GM21367 (cell line): ENCODE measurements around the gene HOXC9.

ENCODE experiments used
- ATAC-seq: cut with Tn5 transposase; IDR thresholded peaks from one replicate; pipeline ENCODE4 v1.9.1; 2021; ENCODE audit not compliant: unreplicated experiment

The HOXC9 gene

DNA sequence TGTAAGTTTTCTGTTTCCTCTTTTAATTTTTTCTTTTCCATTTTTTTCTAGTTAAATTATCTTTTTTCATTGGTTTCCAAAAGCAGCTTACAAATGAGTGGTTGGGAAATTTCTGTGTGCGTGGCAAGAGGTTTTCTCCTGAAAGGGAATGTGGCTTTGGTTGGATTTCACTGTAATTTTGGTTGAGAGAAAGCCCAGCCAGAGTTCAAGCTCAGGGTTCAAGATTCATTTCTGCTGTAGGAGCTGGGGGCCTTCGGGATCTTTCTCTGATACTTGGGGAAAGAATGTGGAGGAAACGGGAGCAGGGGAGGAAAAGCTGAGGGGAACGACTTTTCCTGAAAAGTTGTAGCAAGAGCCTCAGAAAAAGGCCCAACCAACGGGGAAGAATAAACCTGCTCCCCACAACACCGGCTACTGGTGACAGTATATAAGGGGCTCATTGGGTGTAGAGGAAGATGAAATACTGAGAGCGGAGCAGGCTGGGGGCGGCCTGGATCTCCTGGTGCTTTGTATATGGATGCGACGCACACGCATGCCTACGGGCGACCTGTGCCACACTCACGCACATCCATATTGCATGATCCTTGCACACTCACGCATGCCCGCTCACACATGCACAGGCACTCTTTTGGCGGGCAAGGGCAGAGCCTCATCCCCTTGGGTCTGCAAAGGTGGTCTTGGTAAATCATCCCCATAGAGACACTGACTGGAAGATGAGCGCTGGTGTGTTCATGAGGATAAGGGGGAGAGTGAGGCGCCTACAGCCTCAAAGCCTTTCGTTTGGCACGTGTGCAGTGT, 13.1 kb upstream of the HOXC9 start:
- no peak for ATAC-seq

DNA sequence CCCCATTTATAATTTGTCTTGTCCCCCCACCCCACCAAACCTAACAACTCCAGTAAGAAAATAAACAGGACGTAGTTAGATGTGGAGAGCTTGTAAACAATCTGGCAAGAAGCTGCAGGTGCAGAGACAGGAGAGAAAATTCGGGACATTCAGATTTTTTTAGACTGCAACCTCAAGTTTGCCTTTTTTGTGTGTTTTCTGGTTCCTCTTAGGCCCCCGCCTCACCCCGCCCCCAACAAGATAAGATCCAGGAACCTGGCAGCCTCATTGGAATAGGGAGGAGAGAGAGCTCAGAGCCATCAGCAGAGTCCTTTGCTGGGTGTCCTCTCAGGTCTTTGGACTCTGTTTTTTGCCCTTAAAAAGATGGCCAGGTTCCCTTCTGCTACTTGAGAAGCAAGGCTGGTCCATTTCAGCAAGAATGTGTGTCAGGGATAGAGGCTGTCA, 12.2 kb upstream of the HOXC9 start:
- no peak for ATAC-seq

DNA sequence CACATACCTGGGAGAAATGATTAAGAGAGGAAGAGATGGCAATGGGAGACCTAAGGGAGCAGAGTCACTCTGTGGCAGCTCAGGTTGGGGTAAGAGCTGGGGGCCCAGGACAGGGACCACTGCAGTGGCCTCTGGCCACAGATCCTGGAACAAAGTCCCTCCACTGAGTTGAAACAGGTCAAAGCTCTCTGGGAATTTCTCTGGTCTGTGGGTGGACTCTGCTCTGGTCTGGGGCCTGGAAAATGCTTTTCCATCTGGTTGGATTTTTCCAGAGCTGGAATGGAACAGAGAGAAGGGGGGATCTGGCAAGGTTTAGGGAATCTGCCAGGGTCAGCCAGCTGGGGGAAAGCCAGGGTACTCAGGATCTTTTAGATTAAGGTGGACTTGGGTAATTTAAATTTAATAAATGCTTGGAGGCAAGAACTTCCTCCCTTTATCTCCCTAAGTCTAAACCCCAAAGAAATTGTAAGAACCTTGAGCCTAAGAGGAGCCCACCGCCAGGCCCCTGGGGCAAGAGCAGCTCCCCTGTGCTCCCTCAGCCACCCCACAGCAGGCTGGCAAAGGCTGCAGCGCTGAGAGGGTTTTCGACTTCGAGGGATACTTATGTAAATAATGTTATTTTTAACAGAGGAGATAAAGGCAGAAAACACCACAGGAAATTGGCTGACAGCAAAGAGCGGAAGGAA, 11.3 kb upstream of the HOXC9 start:
- no peak for ATAC-seq

DNA sequence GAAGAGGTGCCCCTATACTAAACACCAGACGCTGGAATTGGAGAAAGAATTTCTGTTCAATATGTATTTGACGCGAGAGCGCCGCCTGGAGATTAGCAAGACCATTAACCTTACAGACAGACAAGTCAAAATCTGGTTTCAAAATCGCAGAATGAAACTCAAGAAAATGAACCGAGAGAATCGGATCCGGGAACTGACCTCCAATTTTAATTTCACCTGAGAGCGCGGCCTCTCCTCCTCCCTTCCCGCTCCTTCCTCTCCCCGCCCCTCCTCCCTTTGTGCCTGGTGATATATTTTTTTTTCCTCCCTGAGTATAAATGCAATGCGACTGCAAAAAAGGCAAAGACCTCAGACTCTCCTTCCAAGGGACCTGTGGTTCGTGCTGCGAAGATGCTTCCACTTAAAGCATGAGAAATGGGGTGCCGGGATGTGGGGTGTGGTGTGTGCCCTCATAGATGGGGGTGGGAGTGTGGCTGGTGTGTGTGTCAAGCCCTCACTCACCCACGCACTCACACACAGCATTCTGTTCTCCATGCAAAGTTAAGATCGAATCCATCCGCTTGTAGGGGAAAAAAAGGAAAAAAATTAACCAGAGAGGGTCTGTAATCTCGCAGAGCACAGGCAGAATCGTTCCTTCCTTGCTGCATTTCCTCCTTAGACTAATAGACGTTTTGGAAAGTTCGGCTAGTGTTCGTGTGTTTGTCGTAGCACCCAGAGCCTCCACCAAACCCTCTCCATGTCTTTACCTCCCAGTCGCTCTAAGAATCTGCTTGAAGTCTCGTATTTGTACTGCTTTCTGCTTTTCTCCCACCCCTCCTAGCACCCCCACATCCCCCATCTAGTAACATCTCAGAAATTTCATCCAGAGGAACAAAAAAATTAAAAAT, 10.5 kb upstream of the HOXC9 start:
- ATAC-seq: no peak

DNA sequence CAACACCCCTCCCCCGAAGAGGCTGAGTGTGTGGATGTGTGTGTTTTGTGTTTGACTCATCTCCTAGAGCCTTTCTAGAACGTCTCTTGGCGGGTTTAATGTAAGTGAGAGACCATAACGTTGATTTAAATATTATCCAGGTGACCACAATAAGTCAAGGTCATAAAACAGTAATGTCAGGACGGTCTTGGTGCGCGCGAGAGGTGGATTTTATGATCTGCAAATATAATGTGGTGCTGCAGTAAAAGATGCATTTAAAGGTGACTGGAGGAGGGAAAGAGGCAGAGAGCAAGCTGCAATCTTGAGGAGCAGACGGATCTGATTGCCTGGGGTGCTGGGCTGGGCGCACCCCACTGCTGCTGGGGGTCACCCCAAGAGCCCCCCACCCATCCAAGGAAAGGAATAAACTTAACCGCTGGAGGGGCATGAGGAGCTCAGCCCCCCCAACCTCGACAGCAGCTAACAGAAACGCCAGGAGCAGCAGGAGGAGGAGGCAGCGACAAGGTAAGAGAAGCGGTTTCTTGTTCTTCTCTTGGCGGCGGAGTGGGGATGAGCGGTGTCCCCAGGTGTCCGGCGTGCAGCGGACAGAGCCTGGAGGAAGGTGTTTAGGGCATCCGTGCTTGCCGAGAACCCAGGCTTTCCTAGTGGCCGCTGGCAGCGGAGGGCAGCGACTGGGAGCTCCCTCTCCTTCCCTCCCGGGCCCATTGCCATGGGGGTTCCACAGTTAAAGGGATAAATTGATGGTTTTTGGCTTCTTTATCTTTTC, 9.5 kb upstream of the HOXC9 start:
- no peak for ATAC-seq

DNA sequence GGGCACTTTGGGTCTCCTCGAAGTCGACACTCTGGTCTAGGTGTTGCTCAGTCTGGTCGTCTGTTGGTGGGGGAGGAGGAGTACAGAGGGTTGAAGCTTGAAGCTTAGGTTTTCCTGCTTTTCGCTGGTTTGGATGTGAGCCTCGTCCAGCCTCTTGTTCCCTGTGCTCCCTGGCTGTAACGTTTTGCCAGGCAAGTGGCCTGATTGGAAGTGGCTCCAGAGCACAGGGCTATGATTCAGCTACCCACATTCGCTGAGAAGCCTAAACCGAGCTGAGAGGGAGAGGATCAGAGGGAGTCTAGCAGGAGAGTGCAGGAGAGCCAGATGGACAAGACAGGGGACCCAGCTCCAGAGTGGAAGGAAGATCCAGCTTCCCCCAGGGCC, 8.9 kb upstream of the HOXC9 start:
- no peak for ATAC-seq

DNA sequence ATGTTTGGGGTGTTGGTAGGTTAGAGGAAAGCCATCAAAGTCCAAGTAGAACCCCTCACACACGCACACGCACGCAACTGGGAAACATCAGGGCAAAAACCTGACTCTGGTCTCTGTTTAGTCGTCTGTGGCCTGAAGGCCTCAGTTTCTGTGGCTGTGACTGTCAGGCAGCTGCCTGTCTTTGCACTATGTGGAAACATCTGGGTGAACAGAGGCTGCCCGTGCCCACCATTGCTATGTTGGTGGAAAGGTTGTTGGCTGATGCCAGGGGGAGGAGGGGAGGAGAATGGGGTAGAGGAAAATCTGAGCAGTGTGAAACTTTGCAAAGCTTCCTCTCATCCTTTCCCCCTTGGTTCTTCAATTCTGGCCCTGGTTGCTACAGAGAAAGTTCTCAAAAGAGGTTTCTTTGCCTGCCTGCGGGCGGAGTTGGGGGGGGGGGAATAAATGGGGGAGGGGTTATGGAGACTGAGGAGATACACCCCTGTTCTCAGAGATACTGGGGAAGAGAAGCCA, 7.5 kb upstream of the HOXC9 start:
- ATAC-seq: no peak

DNA sequence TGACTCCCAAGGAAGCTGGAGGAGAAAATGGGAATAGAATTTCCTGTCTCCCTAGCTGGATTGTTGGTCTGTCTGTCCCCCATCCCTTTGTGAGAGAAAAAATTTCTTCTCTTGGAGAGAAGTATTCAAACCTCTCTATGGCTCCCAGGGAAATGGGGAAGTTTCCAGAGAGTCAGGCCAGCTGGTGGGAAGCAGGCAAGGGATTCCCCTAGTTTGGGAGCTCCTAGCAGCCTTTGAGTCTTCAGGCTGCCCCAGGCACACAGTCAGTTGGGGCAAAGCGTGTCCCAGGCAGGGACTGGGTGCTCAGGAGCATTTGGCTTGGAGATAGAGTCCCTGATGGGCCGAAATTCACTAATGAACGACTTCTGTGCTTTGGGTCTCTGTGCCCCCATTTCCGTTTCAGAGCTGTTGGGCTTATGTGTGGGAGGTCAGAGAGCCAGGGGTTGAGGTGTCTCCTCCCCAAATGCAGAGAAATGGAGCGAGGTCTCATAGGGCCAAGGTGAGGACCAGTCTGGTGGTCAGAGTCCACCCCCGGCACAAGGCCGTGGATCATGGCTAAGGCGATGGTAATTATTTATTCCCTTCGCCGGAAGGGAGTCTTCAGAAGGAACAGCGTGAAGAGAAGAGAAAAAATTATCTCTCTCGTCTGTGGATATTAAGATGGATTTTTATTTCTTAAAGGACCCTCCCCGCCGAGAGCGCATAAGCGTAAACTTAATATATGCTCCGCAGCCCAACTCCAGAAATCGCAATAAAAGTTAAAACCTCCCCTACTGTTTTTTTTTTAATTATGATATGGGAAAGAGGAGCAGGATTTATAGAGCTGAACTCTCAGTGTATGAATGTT, 6.6 kb upstream of the HOXC9 start:
- ATAC-seq: no peak

DNA sequence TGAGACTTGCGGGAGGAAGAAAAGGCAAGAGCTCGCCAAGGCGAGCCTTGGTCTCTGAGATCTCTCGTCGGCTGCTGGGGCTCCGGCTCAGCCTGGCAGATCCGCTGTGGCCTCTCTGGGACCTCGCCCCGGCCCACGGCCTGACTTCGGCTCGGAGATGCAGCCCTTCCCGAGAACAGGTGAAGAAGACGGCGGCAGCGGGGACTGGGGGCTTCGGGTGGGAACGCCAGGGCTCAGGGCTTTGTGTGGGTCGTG, 6.0 kb upstream of the HOXC9 start:
- no peak for ATAC-seq

DNA sequence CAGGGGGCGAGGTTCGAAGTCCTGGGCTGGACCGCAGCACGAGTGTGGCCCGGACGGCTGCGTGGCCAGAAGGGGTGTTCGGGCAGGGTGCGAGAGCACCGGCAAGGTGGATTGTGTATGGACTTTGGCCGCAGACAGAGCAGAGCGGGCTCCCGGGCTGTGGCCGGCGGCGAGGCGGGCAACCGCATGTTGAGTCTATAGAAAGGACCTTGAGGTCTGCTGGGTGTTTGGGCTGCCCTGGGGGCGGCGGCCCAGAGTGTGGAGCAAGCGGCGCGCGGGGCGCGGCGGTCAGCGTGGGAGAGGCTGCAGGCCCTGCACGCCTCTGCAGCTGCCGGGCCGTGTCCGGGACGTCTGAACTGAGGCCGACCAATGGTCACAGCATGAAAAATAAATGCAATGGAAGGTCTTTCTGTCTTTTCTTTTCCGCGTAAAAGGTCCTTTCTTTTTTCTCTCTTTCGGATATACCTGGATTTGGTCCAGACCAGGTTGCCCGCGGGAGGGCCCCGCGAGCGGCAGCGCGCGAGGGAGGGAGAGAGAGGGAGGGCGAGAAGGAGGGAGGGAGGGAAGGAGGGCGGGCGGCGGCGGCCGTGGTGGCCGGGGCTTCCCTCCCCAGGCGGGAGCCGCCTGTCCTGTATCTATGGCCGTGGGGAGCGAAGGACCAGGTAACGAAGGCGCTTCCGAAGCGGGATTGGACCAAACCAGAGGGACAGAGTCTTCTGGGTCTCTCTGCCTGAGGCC, 5.5 kb upstream of the HOXC9 start:
- no peak for ATAC-seq

DNA sequence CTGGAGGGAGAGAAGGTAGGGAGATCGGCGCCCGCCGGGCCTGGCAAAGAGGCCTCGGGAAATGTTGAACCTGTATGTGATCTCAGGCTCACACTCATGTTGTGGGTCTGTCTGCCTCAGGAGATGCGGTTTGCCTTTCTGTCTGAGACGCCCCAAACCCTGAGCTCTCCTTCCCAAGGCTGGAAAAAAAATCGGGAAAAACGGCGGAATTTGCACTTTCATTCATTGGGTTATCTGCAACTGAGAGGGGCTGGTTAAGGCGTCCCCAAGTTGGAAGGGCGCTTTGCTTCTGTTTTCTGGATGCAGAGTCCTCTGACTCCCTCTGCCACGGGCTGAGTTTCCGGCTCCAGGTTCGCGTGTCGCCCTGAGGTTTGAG, 5.0 kb upstream of the HOXC9 start:
- ATAC-seq: no peak

DNA sequence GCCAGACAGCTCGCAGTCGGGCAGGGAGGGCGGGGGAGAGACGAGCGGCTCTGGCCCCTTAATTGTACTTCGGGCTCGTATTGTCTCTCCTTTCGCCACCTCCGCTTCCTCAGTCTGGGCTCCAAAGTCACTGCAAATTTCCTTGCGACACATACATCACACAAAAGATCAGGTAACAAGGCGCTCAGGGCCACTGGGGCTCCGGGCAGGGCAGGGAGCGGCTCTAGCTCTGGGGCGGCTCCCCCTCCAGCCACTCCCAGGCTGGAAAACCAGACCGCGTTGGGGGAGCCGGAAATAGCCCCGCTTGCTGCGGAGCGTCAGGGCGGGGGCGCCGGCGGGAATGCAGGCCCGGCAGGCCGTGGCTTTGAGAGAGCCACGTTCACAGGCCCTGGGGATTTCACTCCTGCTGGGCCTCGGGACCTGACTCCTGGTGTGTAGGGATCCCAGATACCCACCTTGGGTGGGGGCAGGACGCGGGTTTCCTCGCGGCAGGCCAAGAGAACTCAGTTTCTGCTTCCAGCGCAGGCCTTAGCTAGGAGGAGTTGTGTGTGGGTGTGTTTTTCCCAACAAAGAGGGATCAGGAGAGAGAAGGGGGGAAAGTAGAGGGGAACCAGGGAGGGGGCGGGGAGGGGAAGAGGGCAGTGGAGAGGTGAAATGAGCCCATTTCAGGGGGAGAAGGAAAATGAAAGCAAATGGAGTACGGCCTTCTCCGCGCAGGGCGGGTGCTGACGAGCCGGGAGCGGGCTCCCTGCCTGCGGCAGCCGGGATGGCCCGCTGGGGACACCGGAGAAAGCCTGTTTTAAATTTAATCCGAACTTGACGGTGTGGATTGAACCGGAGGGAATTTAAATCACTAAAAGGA, 4.4 kb upstream of the HOXC9 start:
- no peak for ATAC-seq

DNA sequence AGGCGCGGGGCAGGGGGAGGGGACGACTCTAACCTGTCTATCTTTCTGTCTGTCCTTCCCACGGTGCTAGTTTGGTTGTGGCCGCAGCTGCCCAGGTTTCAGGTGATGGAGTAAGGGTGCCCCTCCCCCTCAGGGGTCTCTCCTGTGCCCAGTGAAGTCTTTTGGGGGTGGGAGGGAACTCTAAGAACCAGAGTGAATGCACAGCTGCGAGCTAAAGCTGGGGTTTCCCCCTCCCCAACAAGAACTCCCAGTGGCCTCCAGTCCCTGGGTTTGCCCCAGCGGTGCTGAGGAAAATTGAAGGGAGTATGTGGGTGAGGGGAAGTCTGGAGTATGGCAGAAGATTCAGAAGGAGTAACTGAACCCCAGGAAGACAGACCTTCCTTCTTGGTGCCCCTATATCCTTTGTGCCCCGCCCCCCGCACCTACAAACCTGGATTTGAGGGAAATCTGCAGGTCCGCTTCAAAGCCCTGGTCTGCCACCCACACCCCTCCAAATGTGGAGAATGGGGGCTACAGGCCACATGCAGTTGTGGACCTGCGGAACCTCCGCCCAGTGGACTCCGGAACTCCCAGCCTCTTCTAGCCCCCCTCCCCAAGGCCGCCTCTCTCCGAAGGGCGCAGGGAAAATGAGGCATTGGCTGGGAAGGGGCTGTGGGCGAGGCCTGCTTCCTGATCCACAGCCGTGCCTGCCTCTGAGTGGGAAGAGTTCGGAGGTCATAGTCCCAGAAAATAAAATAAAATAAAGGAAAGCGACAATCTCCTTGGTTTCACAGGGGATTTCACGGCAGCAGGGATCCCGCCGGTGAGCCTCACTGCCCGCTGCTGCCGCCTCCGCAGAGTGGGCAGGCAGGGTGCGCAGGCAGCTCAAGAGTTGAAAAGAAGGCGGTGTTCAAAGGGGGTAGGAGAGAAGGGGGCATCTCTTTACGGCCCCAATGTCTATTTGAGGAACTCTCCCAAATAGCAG, 3.4 kb upstream of the HOXC9 start:
- ATAC-seq: no peak

DNA sequence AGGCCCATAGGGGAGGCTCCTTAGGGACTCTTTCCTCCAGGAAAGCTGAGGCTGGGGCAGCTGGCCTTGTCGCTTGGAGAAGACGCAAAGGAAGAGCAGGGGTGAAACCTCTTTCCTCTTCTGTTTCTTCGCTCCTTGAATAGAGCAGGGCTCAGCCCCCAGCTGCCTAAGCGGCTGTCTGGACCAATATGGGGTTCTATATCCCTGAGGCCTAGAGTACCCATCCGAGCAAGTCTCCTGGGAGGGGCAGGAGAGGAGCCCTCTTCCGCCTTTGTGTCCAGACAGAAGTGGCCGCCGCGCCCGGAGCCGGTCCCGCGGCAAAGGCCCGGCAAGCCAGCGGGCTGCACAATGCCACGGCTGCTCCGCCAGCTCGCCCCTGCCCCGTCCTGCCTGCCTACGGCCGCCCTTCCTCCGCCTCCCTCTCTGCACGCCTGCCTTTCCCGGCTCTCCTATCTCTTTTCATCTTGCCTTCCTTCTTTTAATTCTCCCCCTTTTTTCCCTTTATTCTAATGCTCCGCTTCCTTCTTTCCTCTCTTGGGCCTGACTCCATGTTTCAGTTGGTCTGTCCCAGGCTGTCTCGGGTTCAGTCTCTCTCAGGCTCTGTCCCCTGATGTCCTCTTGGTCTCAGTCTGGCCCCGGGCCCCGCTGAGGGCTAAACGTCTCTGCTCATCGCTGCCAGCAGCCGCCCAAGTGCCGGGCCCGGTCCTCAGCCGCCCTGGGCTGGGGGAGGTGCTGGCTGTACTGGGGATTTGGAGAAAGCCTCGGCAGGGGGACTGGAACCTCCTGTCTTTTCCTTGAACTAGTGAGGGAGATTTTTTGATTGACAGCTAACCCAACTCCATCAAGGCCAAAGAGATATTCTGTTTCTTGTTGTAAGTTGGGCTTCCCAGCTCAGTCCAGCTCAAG, 2.5 kb upstream of the HOXC9 start:
- no peak for ATAC-seq

DNA sequence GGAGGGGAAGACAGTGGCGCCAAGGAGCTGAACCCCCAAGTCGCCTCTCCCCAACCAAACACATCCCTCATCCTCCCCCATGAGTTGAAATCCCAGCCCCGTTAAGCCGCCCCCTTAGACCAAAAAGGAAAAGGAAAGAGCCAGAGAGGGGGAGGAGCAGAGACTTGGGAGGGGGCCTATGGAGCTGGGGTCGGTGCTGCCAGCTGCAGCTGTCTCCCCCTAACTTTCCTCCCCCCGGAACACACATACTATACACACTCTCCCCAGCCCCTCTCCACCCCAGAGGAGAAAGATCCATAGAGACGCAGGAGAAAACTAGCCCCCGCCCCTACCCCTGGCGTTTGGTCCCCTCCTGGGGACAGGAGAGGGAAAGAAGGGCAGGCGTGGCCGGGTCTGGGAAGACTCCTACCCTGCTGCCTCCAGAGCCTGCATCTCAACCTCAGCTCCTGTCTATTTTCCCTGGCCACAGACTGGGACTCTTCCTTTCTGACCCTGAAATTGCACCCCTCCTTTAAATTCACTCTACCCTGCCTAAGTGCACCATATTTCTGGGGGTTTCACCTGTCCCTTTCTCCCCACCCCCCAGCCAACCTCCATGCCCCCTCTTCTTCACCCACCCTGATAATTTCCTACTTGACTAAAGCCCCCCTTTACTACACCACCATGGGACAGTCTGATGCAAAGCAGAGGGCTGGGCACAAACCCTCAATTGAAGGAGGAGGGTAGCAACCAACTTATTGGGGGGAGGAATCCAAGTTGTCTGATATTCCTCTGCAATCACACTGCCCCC, 1.7 kb upstream of the HOXC9 start:
- ATAC-seq: no peak

DNA sequence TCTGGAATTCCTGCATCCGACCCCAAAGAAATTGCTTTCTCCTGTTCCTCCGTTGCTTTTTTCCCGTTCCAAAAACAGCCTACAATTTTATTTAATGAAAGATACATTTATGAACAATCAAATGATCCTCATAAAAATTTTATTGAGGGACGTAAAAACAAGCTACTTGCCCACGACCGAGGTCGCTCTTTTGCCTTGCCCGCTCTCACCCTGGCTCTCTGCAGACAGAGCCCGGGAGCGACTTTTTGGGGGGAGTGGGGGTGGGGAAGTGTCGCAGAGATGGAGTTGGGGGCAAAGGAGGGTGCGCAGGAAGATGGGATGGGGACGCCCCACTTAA, 1.1 kb upstream of the HOXC9 start:
- no peak for ATAC-seq
